SU-DHL-6 (cell line): ENCODE results near the gene NPC2.

ENCODE experiments used
- CTCF ChIP-seq: fragments of 200-600 bp; sonication (generic); IDR thresholded peaks from one replicate; pipeline ENCODE4 v1.5.1; 2017; ENCODE audit warnings: antibody characterized with exemption, mild to moderate bottlenecking, low read length, moderate library complexity; ENCODE audit not compliant: insufficient read depth, poor library complexity, severe bottlenecking
- EZH2phosphoT487 ChIP-seq: fragments of 200-600 bp; sonication (generic), shearing (Covaris generic); conservative IDR thresholded peaks from 2 replicates; pipeline ENCODE4 v1.6.1; 2018; ENCODE audit warnings: mild to moderate bottlenecking, antibody characterized with exemption, low read length, moderate library complexity, mixed read lengths

- TF ChIP-seq CTCF: no peak
- TF ChIP-seq EZH2phosphoT487: no peak
These were observed 8.6 kb upstream of the NPC2 start for GRCh38 chr14:74501691-74502090.
